Ovary (tissue), 9 donors: ENCODE data around the gene MPC1. TPM values are rescaled to one million over a fixed set of nuclear protein-coding genes. Genes with fewer than 3 reads are reported as not detected.

Experiments
- DNase-seq, 5 donors: peaks; one replicate each; pipeline ENCODE4 v3.0.0-alpha.2; 2019 to 2020
- H3K27ac ChIP-seq, 2 donors: fragments of 200-600 bp; one replicate each; pipeline versions ENCODE4 v1.5.1 to v1.8.0; 2019 to 2022
- H3K27me3 ChIP-seq: fragments of 200-600 bp; one replicate; pipeline ENCODE4 v1.8.0; 2022
- H3K36me3 ChIP-seq: fragments of 200-600 bp; sonication (generic); one replicate; pipeline ENCODE4 v1.5.1; 2019
- H3K4me1 ChIP-seq: one replicate; pipeline ENCODE4 v1.8.1; 2013; ENCODE audit warnings: mild to moderate bottlenecking, moderate library complexity; ENCODE audit not compliant: insufficient read depth
- H3K4me3 ChIP-seq: fragments of 200-600 bp; sonication (generic); one replicate; pipeline ENCODE4 v1.5.1; 2017
- H3K9me3 ChIP-seq, 2 donors: fragments of 200-600 bp in 1 of 2; sonication (generic) in 1 of 2; one replicate each; pipeline versions ENCODE4 v1.5.1 to v1.8.1; 2013 to 2019; ENCODE audit warnings: mild to moderate bottlenecking in 1 of 2, moderate library complexity in 1 of 2
- EP300 ChIP-seq: sonication (generic); formaldehyde crosslinking; IDR thresholded peaks from one replicate; pipeline ENCODE4 v1.6.1; 2017; ENCODE audit warnings: antibody characterized with exemption
- POLR2A ChIP-seq: fragments of 450-650 bp; IDR thresholded peaks from one replicate; pipeline ENCODE4 v1.6.1; 2017; ENCODE audit warnings: antibody characterized with exemption, mild to moderate bottlenecking, moderate library complexity
- WGBS, 3 donors: extraction: QIAGEN DNeasy Blood & Tissue Kit in 1 of 3; methylation state at CpG; one replicate each; pipeline versions ENCODE4 v1.1.5 to v1.1.7; 2013 to 2017; 5-methylcytosine and 5-hydroxymethylcytosine counted together
- intact Hi-C, 4 donors: fragments of 100-400 bp; cut with DNase I; formaldehyde crosslinking; loops; one replicate each; pipeline versions ENCODE4 v1.11.0 to v1.15.1; 2022 to 2023
- polyA plus RNA-seq, 2 donors: library from polyadenylated mRNA; stranded (reverse); fragments of 200-250 nt in 1 of 2; fragments of 350-450 nt in 1 of 2; fragmentation: Illumina TruSeq in 1 of 2; extraction: RNeasy Lipid Tissue Mini Kit (QIAGEN cat#74804) in 1 of 2; gene quantifications; one replicate each; pipeline ENCODE4 v1.2.3, GENCODE V29; 2013 to 2014
- total RNA-seq, 7 donors: library from RNA; depleted of rRNA in 2 of 7; stranded (reverse); fragments of >200 nt in 2 of 7; fragmentation: NEBNext Ultra II Directional in 3 of 7; extraction: Animal tissue kit (Norgen Biotek cat#: 25700) in 3 of 7; gene quantifications; one replicate each; pipeline versions ENCODE4 v1.1.0 to v1.2.4, GENCODE V29; 2016 to 2023
- TF ChIP-seq, protein P1 (sequence below), 3 donors: fragments of 450-650 bp in 2 of 3; fragments of 200-600 bp in 1 of 3; IDR thresholded peaks; one replicate each; pipeline versions ENCODE4 v1.5.1 to v1.8.0; 2016 to 2022; ENCODE audit warnings: antibody characterized with exemption in 3 of 3, mild to moderate bottlenecking in 1 of 3
- donor health status: DM: no; HTN: no; CAD: no; lungs with moderate emphysema.
- donor health status: DM: no; HTN: no; CAD: no.
- donor health status: Bipolar disorder and iron deficiency.
- donor health status: DM: yes; HTN: yes; CAD: no.
- donor health status: DM: no; HTN: no; CAD: no.
- donor health status: DM: yes; HTN: yes; CAD: no.

Gene MPC1
- total and polyA plus RNA-seq, 9 donors, result 34.1 to 82.6 (median 38.8) TPM

DNA sequence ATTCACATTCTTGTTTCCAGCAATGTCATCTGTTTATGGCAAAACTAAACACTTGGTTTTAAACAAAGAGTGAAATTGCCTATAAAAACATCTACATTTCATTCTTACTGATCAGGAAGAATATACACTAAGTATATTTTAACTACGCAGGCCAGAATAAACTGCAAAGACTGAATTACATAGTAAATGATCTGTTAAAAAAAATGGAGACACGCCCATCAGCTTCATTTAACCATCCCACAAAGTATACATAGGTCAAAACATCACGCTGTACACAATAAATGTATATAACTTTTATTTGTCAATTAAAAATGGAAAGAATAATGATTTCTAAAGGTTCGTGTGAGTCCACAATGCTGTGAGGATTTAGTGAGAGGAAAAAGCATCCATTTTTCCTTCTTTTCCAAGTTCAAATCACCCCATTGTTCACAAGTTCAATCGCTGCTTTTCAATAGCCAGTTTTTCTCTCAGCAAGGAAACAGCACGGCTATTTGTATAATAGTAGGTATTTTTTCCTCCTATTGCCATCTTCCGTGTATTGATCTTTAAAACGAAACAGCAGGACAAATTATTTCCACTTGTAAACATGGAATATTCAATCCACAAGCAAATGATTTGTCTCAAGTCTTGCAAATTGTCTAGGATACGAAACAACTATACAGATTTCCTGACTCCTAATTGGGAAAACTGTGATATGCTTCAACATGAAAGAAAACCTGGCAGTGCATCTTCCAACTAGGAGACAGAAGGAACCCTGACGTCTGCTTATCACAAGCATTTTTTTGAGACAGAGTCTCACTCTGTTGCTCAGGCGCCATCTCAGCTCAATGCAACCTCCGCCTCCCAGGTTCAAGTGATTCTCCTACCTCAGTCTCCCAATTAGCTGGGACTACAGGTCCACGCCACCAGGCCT, 51.0 kb downstream of the MPC1 start:
- no peak for DNase-seq
- TF ChIP-seq POLR2A (no peak), EP300 (no peak)
- TF ChIP-seq, protein P1, sequence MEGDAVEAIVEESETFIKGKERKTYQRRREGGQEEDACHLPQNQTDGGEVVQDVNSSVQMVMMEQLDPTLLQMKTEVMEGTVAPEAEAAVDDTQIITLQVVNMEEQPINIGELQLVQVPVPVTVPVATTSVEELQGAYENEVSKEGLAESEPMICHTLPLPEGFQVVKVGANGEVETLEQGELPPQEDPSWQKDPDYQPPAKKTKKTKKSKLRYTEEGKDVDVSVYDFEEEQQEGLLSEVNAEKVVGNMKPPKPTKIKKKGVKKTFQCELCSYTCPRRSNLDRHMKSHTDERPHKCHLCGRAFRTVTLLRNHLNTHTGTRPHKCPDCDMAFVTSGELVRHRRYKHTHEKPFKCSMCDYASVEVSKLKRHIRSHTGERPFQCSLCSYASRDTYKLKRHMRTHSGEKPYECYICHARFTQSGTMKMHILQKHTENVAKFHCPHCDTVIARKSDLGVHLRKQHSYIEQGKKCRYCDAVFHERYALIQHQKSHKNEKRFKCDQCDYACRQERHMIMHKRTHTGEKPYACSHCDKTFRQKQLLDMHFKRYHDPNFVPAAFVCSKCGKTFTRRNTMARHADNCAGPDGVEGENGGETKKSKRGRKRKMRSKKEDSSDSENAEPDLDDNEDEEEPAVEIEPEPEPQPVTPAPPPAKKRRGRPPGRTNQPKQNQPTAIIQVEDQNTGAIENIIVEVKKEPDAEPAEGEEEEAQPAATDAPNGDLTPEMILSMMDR (IDR thresholded peaks at IDR 0.05), result no peak
- Histone ChIP-seq H3K4me3 (no peak overlapping the region), H3K36me3 (no peaks in the 10 kb centered on the region), H3K27ac (no peak overlapping the region), H3K4me1 (peaks cover 4% of the 10 kb centered on the region), H3K9me3 (no peaks in the 10 kb centered on the region), H3K27me3 (no peaks in the 10 kb centered on the region)
- intact Hi-C loops, result no loop called here
- WGBS, 3 donors, result 81 to 84% (median 84%) methylated on average over 13 of the region's 13 CpGs

DNA sequence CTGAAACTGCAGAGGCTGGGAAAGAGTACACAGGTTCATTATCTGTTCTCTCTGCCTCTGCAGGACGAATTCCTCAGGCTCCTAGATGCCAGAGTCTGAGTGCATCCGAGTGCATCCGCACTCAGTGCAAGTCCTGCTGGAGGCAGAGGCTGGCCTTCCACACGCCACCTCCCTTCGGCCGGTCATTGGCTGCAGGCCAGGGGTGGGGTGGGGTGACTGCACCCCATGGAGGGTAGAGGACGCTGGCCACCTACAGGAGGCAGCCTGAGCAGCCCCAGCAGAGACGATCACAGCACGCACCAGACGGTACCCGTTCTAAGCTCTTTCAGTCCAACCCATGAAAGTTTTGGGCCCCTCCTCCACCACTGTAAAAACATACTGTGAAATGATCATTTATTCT, 52.1 kb downstream of the MPC1 start:
- peaks cover 4% of the 10 kb centered on the region for H3K4me1 ChIP-seq
- WGBS, 3 donors, result 25 to 46% (median 33%) methylated on average over 11 of the region's 11 CpGs
- H3K9me3 ChIP-seq, result no peaks in the 10 kb centered on the region
- no peaks in the 10 kb centered on the region for H3K36me3 ChIP-seq
- H3K27me3 ChIP-seq, result no peaks in the 10 kb centered on the region
- no peak overlapping the region for H3K27ac ChIP-seq
- intact Hi-C loops, result no loop called here
- H3K4me3 ChIP-seq, result no peak overlapping the region
- DNase-seq, result peak in 2 of 5 donors; percentile 54
- TF ChIP-seq POLR2A, result no peak
- TF ChIP-seq EP300, result no peak
- TF ChIP-seq, protein P1 (IDR thresholded peaks at IDR 0.05), result no peak

DNA sequence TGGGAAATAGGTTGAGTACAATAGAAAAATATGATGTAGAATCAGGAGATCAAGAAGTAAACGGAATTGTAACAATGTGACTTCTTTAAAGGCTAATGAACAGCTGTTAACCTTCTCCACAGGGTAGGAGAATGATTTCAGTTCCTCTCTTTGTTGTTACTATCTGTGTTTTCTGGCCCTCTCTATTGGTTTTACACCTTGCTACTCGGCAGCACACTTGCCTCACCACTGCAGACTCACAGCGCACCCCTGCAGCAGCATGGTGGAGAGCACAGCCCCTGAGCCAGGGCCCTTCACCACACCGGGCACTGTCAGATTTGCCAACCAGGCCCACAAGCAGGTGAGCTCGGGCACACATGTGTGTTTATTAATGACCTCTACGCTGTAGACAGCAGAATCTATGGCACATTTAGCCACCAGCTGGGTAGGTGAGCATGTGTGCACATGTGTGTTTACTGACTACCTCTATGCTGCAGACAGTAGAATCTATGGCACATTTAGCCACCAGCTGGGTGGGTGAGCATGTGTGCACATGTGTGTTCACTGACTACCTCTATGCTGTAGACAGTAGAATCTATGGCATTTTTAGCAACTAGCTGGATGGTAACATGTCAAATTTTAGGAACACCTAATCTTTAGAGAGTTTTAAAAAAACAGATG, 57.2 kb downstream of the MPC1 start:
- intact Hi-C loops, result no loop called here

DNA sequence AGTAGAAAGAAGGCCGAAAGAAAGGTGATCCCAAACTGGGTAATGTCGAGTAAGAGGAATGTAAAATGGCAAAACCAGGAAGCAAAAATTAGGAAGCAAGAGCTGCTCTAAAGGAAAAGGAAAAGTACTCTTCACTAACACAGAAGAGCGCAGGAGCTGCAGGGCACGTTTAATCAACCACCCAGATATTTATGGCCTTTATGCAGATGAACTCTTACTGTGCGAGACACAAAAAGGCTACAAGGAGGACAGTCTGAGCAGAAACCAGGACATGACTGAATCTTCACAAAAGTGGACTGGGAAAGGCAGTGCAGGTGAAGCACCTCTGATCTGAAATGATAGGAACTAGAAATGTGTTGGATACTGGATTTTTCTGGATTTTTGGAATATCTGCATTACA, 59.3 kb downstream of the MPC1 start:
- Histone ChIP-seq H3K27ac (no peak overlapping the region), H3K4me1 (no peaks in the 10 kb centered on the region), H3K27me3 (no peaks in the 10 kb centered on the region), H3K9me3 (no peaks in the 10 kb centered on the region), H3K4me3 (no peak overlapping the region), H3K36me3 (no peaks in the 10 kb centered on the region)
- intact Hi-C loops, result no loop called here
- WGBS, 3 donors, result 88 to 90% (median 88%) methylated on average over 5 of the region's 5 CpGs
- TF ChIP-seq POLR2A (no peak), EP300 (no peak)
- TF ChIP-seq, protein P1 (IDR thresholded peaks at IDR 0.05), result no peak
- no peak for DNase-seq

More for the DNA sequence above, 57.2 kb downstream of the MPC1 start:
- Histone ChIP-seq H3K36me3 (no peaks in the 10 kb centered on the region), H3K4me3 (no peak overlapping the region), H3K27ac (no peak overlapping the region), H3K4me1 (no peaks in the 10 kb centered on the region), H3K27me3 (no peaks in the 10 kb centered on the region), H3K9me3 (no peaks in the 10 kb centered on the region)
- 85 to 89% (median 86%) methylated on average over 6 of the region's 6 CpGs for WGBS, 3 donors
- TF ChIP-seq, protein P1 (IDR thresholded peaks at IDR 0.05), result no peak
- TF ChIP-seq POLR2A, result no peak
- TF ChIP-seq EP300, result no peak
- DNase-seq, result no peak
